H9 (cell line): ENCODE measurements around the gene TMEM145. TPM values are rescaled to one million over a fixed set of nuclear protein-coding genes. Genes with fewer than 3 reads are reported as not detected.
A peak's percentile ranks its signal among the peaks of the same experiment; 100 is the strongest.

Source experiments
- DNase-seq: peaks from one replicate; pipeline ENCODE4 v3.0.0-alpha.2; 2017
- H2AFZ ChIP-seq: one replicate; pipeline ENCODE4 v1.6.1; 2013; ENCODE audit warnings: mild to moderate bottlenecking, low read length, control low read depth, moderate library complexity
- H2AK5ac ChIP-seq: 2 replicates; pipeline ENCODE4 v1.6.1; 2013; ENCODE audit warnings: low read length, control low read depth, mixed read lengths; ENCODE audit not compliant: insufficient read length
- H2BK120ac ChIP-seq: one replicate; pipeline ENCODE4 v1.6.1; 2013; ENCODE audit warnings: low read depth, mild to moderate bottlenecking, low read length, control low read depth, inconsistent platforms; ENCODE audit not compliant: poor library complexity, severe bottlenecking
- H2BK12ac ChIP-seq: 2 replicates; pipeline ENCODE4 v1.6.1; 2013; ENCODE audit warnings: low read length, control low read depth, mixed read lengths, low read depth; ENCODE audit not compliant: insufficient read length
- H2BK15ac ChIP-seq: 2 replicates; pipeline ENCODE4 v1.6.1; 2013; ENCODE audit warnings: low read depth, low read length, control low read depth
- H2BK20ac ChIP-seq: one replicate; pipeline ENCODE4 v1.6.1; 2013; ENCODE audit warnings: low read depth, mild to moderate bottlenecking, low read length, control low read depth, inconsistent platforms; ENCODE audit not compliant: poor library complexity, severe bottlenecking
- H2BK5ac ChIP-seq: 2 replicates; pipeline ENCODE4 v1.6.1; 2013; ENCODE audit warnings: low read length, control low read depth, mixed read lengths; ENCODE audit not compliant: insufficient read length
- H3K14ac ChIP-seq: 2 replicates; pipeline ENCODE4 v1.6.1; 2013; ENCODE audit warnings: low read length, control low read depth; ENCODE audit not compliant: insufficient read depth
- H3K18ac ChIP-seq: 2 replicates; pipeline ENCODE4 v1.6.1; 2013; ENCODE audit warnings: low read depth, mild to moderate bottlenecking, mixed read lengths, low read length, control low read depth; ENCODE audit not compliant: insufficient read length
- H3K23ac ChIP-seq: 2 replicates; pipeline ENCODE4 v1.6.1; 2013; ENCODE audit warnings: low read length, control low read depth, mixed read lengths, low read depth; ENCODE audit not compliant: insufficient read length
- H3K23me2 ChIP-seq: 2 replicates; pipeline ENCODE4 v1.6.1; 2013; ENCODE audit warnings: low read depth, mild to moderate bottlenecking, mixed read lengths, low read length, control low read depth; ENCODE audit not compliant: insufficient read length, poor library complexity, severe bottlenecking
- H3K27ac ChIP-seq: 2 replicates; pipeline ENCODE4 v1.5.1; 2013; ENCODE audit warnings: low read length, control low read depth, mixed read lengths, low read depth; ENCODE audit not compliant: insufficient read length
- H3K27me3 ChIP-seq: 2 replicates; pipeline ENCODE4 v1.6.1; 2013; ENCODE audit warnings: low read length, control low read depth, inconsistent platforms; ENCODE audit not compliant: insufficient read depth
- H3K4ac ChIP-seq: 2 replicates; pipeline ENCODE4 v1.6.1; 2013; ENCODE audit warnings: low read depth, mild to moderate bottlenecking, control low read depth, inconsistent platforms, low read length, moderate library complexity
- H3K4me1 ChIP-seq: 2 replicates; pipeline ENCODE4 v1.6.1; 2013; ENCODE audit warnings: low read length, control low read depth, inconsistent platforms; ENCODE audit not compliant: insufficient read depth
- H3K4me2 ChIP-seq: 2 replicates; pipeline ENCODE4 v1.6.1; 2013; ENCODE audit warnings: low read length, control low read depth, mixed read lengths; ENCODE audit not compliant: insufficient read length, insufficient read depth
- H3K56ac ChIP-seq: 2 replicates; pipeline ENCODE4 v1.6.1; 2013; ENCODE audit warnings: low read depth, mild to moderate bottlenecking, mixed read lengths, low read length, control low read depth; ENCODE audit not compliant: insufficient read length
- H3K79me1 ChIP-seq: 2 replicates; pipeline ENCODE4 v1.6.1; 2013; ENCODE audit warnings: low read depth, mild to moderate bottlenecking, moderate library complexity, low read length, control low read depth, inconsistent platforms; ENCODE audit not compliant: insufficient read depth, poor library complexity, severe bottlenecking
- H3K79me2 ChIP-seq: 2 replicates; pipeline ENCODE4 v1.6.1; 2013; ENCODE audit warnings: low read length, control low read depth, inconsistent platforms; ENCODE audit not compliant: insufficient read depth
- H3K9ac ChIP-seq: 2 replicates; pipeline ENCODE4 v1.6.1; 2013; ENCODE audit warnings: low read length, control low read depth, mixed read lengths; ENCODE audit not compliant: insufficient read length; ENCODE audit errors: extremely low read depth
- H3K9me3 ChIP-seq: one replicate; pipeline ENCODE4 v1.6.1; 2013; ENCODE audit warnings: low read depth, low read length, inconsistent platforms; ENCODE audit not compliant: control insufficient read depth
- H3T11ph ChIP-seq: one replicate; pipeline ENCODE4 v1.6.1; 2013; ENCODE audit warnings: mild to moderate bottlenecking, low read length, control low read depth, inconsistent platforms
- H4K20me1 ChIP-seq: one replicate; pipeline ENCODE4 v1.6.1; 2013; ENCODE audit not compliant: control insufficient read depth, insufficient read length, insufficient read depth
- H4K5ac ChIP-seq: 2 replicates; pipeline ENCODE4 v1.6.1; 2013; ENCODE audit warnings: low read depth, mild to moderate bottlenecking, mixed read lengths, low read length, control low read depth; ENCODE audit not compliant: insufficient read length
- H4K8ac ChIP-seq: replicated peaks from 2 replicates; pipeline ENCODE4 v1.6.1; 2013; ENCODE audit warnings: low read length, control low read depth, mixed read lengths, low read depth; ENCODE audit not compliant: insufficient read length
- H4K91ac ChIP-seq: 2 replicates; pipeline ENCODE4 v1.6.1; 2013; ENCODE audit warnings: low read depth, mild to moderate bottlenecking, moderate library complexity, mixed read lengths, low read length, control low read depth; ENCODE audit not compliant: insufficient read length
- H3K27ac Mint-ChIP-seq, 3 experiments: 2 replicates in 2 of 3; 3 replicates in 1 of 3; pipeline ENCODE4 v1.8.0; 2020 to 2021; ENCODE audit warnings: mixed read lengths in 3 of 3, mild to moderate bottlenecking in 1 of 3, moderate library complexity in 1 of 3
- H3K27me3 Mint-ChIP-seq: 2 replicates; pipeline ENCODE4 v1.8.0; 2021; ENCODE audit warnings: low read depth, mild to moderate bottlenecking, moderate library complexity, mixed read lengths
- H3K36me3 Mint-ChIP-seq, 3 experiments: 2 replicates in 2 of 3; 3 replicates in 1 of 3; pipeline ENCODE4 v1.8.0; 2020 to 2021; ENCODE audit warnings: low read depth in 3 of 3, mixed read lengths in 3 of 3; ENCODE audit not compliant: insufficient read depth in 1 of 3
- H3K4me1 Mint-ChIP-seq, 2 experiments: 2 replicates each; pipeline ENCODE4 v1.8.0; 2020; ENCODE audit warnings: mixed read lengths in 2 of 2
- H3K4me3 Mint-ChIP-seq, 2 experiments: 2 replicates in 1 of 2; 3 replicates in 1 of 2; pipeline ENCODE4 v1.8.0; 2020 to 2021; ENCODE audit warnings: mild to moderate bottlenecking in 2 of 2, mixed read lengths in 2 of 2, moderate library complexity in 1 of 2
- H3K9me3 Mint-ChIP-seq, 2 experiments: 2 replicates in 1 of 2; 3 replicates in 1 of 2; pipeline ENCODE4 v1.8.0; 2020; ENCODE audit warnings: mild to moderate bottlenecking in 2 of 2, mixed read lengths in 2 of 2, moderate library complexity in 1 of 2
- WGBS: extraction: QIAGEN DNeasy Blood & Tissue Kit; methylation state at CpG from one replicate; pipeline ENCODE4 v1.1.7; 2013; ENCODE audit warnings: missing lambda C conversion rate, low lambda C conversion rate, mixed read lengths; ENCODE audit not compliant: insufficient read length; ENCODE audit errors: extremely low coverage; 5-methylcytosine and 5-hydroxymethylcytosine counted together
- total RNA-seq: library from RNA; stranded (reverse); gene quantifications from 2 replicates; pipeline ENCODE4 v1.2.1, GENCODE V29; 2021
- TF ChIP-seq, protein P1 (sequence below): fragments of 200-600 bp; sonication (generic); conservative IDR thresholded peaks from 3 replicates; pipeline ENCODE4 v1.8.0; 2021; ENCODE audit warnings: antibody characterized with exemption, mild to moderate bottlenecking

Gene TMEM145
- total RNA-seq, 1 experiment from 2014 or later: 4.5 TPM

- Histone ChIP-seq H3K18ac (no peak overlapping the region), H2AK5ac (no peak overlapping the region), H3K27ac (no peak overlapping the region), H3K4me2 (no peak overlapping the region), H4K20me1 (no peaks in the 10 kb centered on the region), H3T11ph (no peak overlapping the region), H3K4ac (no peak overlapping the region), H3K23ac (no peak overlapping the region), H2BK20ac (no peak overlapping the region), H3K56ac (no peak overlapping the region), H3K9ac (no peak overlapping the region), H2BK5ac (no peak overlapping the region), H2BK12ac (no peak overlapping the region), H2AFZ (no peak overlapping the region), H3K79me2 (no peaks in the 10 kb centered on the region), H3K9me3 (peaks cover 5% of the 10 kb centered on the region), H3K14ac (no peak overlapping the region), H3K79me1 (no peaks in the 10 kb centered on the region), H2BK120ac (no peak overlapping the region), H4K5ac (no peak overlapping the region), H3K4me1 (peaks cover 5% of the 10 kb centered on the region; the same call in 1 of the 2 replicates), H4K91ac (no peak overlapping the region), H3K23me2 (peaks cover 3% of the 10 kb centered on the region), H2BK15ac (no peak overlapping the region), H4K8ac (no peak overlapping the region), H3K27me3 (no peaks in the 10 kb centered on the region)
- H3K4me3 Mint-ChIP-seq: no peak overlapping the region
- no peak for DNase-seq
- TF ChIP-seq, protein P1, sequence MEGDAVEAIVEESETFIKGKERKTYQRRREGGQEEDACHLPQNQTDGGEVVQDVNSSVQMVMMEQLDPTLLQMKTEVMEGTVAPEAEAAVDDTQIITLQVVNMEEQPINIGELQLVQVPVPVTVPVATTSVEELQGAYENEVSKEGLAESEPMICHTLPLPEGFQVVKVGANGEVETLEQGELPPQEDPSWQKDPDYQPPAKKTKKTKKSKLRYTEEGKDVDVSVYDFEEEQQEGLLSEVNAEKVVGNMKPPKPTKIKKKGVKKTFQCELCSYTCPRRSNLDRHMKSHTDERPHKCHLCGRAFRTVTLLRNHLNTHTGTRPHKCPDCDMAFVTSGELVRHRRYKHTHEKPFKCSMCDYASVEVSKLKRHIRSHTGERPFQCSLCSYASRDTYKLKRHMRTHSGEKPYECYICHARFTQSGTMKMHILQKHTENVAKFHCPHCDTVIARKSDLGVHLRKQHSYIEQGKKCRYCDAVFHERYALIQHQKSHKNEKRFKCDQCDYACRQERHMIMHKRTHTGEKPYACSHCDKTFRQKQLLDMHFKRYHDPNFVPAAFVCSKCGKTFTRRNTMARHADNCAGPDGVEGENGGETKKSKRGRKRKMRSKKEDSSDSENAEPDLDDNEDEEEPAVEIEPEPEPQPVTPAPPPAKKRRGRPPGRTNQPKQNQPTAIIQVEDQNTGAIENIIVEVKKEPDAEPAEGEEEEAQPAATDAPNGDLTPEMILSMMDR: no peak
- peaks cover 5 to 9% of the 10 kb centered on the region in 2 experiments for H3K9me3 Mint-ChIP-seq
- H3K27ac Mint-ChIP-seq: peak overlapping the region in 1 of 3 experiments; percentile 68; a peak in 3 of 7 replicates
- peaks cover 38 to 48% of the 10 kb centered on the region in 2 experiments for H3K4me1 Mint-ChIP-seq
- H3K36me3 Mint-ChIP-seq: peaks cover 30 to 41% (median 34%) of the 10 kb centered on the region in 3 experiments
- H3K27me3 Mint-ChIP-seq: peaks cover 1% of the 10 kb centered on the region; the same call in 1 of the 2 replicates
- WGBS: no CpG with 5 or more reads among the region's 15 CpGs
Observed at GRCh38 chr19:42368765-42369164, 55.7 kb downstream of the TMEM145 start.
